CD8-positive, alpha-beta memory T cell (primary cell): ENCODE measurements around the gene FTO. TPM values are rescaled to one million over a fixed set of nuclear protein-coding genes. Genes with fewer than 3 reads are reported as not detected.

ENCODE experiments used
- CTCF ChIA-PET: fragments of 350-600 bp; sonication (Branson Sonifier 250); formaldehyde crosslinking; loops from one replicate; lab custom pipeline; 2021; ENCODE audit warnings: antibody characterized with exemption; lab: Charles Lee
- POLR2A ChIA-PET: fragments of 350-600 bp; sonication (Branson Sonifier 250); formaldehyde crosslinking; loops from one replicate; lab custom pipeline; 2021; ENCODE audit warnings: antibody characterized with exemption; lab: Charles Lee
- DNase-seq, 5 donors: peaks; one replicate each; pipeline versions ENCODE4 v3.0.0 to v3.0.0-alpha.2; 2020 to 2022; ENCODE audit warnings: mixed read lengths in 1 of 5
- H3K27ac ChIP-seq: one replicate; pipeline ENCODE4 v1.7.0; 2013; ENCODE audit warnings: low read depth, mild to moderate bottlenecking, low read length, moderate library complexity
- H3K27me3 ChIP-seq: 2 replicates; pipeline ENCODE4 v1.7.0; 2013; ENCODE audit warnings: low read length, mild to moderate bottlenecking; ENCODE audit not compliant: insufficient read depth, poor library complexity, severe bottlenecking
- H3K36me3 ChIP-seq: 2 replicates; pipeline ENCODE4 v1.7.0; 2013; ENCODE audit warnings: mild to moderate bottlenecking, low read length, moderate library complexity; ENCODE audit not compliant: insufficient read depth
- H3K4me1 ChIP-seq: 2 replicates; pipeline ENCODE4 v1.7.0; 2013; ENCODE audit warnings: mild to moderate bottlenecking, low read length, moderate library complexity; ENCODE audit not compliant: insufficient read depth
- H3K4me3 ChIP-seq: 2 replicates; pipeline ENCODE4 v1.7.0; 2013; ENCODE audit warnings: mild to moderate bottlenecking, low read length
- H3K9me3 ChIP-seq: 2 replicates; pipeline ENCODE4 v1.7.0; 2013; ENCODE audit warnings: mild to moderate bottlenecking, low read length
- H3K27ac Mint-ChIP-seq, 8 donors: one replicate each; pipeline ENCODE4 v1.8.0; 2020 to 2021; ENCODE audit warnings: mixed read lengths in 8 of 8, mild to moderate bottlenecking in 6 of 8, inconsistent platforms in 3 of 8, moderate library complexity in 3 of 8
- H3K27me3 Mint-ChIP-seq, 2 donors: one replicate each; pipeline ENCODE4 v1.8.0; 2020 to 2021; ENCODE audit warnings: mixed read lengths in 2 of 2, mild to moderate bottlenecking in 1 of 2, moderate library complexity in 1 of 2
- H3K36me3 Mint-ChIP-seq, 3 donors: one replicate each; pipeline ENCODE4 v1.8.0; 2020 to 2021; ENCODE audit warnings: mixed read lengths in 3 of 3, inconsistent platforms in 1 of 3, mild to moderate bottlenecking in 1 of 3
- H3K4me1 Mint-ChIP-seq, 3 donors: one replicate each; pipeline ENCODE4 v1.8.0; 2020 to 2021; ENCODE audit warnings: mixed read lengths in 3 of 3, inconsistent platforms in 1 of 3, mild to moderate bottlenecking in 1 of 3
- H3K4me3 Mint-ChIP-seq, 7 donors: one replicate each; pipeline ENCODE4 v1.8.0; 2020 to 2021; ENCODE audit warnings: mixed read lengths in 7 of 7, mild to moderate bottlenecking in 6 of 7, moderate library complexity in 4 of 7, inconsistent platforms in 2 of 7
- H3K9me3 Mint-ChIP-seq, 5 donors: one replicate each; pipeline ENCODE4 v1.8.0; 2020 to 2022; ENCODE audit warnings: mixed read lengths in 5 of 5, mild to moderate bottlenecking in 3 of 5, moderate library complexity in 2 of 5, inconsistent platforms in 1 of 5
- polyA plus RNA-seq: library from polyadenylated mRNA; unstranded; fragments of 300-500 nt; fragmentation: Illumina TruSeq; gene quantifications from one replicate; pipeline ENCODE4 v1.2.3, GENCODE V29; 2021
- total RNA-seq, 2 experiments: library from RNA; stranded (reverse); gene quantifications; one replicate each; pipeline ENCODE4 v1.2.3, GENCODE V29; 2021

FTO gene
- 10 to 100 TPM; 54.5 to 56.0 TPM for total RNA-seq
- polyA plus RNA-seq = 77.8 TPM

GRCh38 chr16:53703590-53704444 is at the start of gene FTO, which contains the start of gene RPGRIP1L:
FTO (plus strand) TSS chr16:53704156.
RPGRIP1L (minus strand) TSS chr16:53703859; CDS start chr16:53700723, 3,136 bp downstream.
- peaks cover 0 to 2% of the 10 kb centered on the region in 2 donors for H3K27me3 Mint-ChIP-seq
- Histone ChIP-seq H3K9me3 (no peaks in the 10 kb centered on the region), H3K27me3 (no peaks in the 10 kb centered on the region), H3K4me1 (peaks cover 16% of the 10 kb centered on the region), H3K36me3 (no peaks in the 10 kb centered on the region), H3K4me3 (peak within 1 kb of the TSS; percentile 92), H3K27ac (peak within 1 kb of the TSS; percentile 62)
- H3K36me3 Mint-ChIP-seq = peaks cover 4 to 17% (median 8%) of the 10 kb centered on the region in 3 donors
- peaks cover 39 to 52% (median 51%) of the 10 kb centered on the region in 3 donors for H3K4me1 Mint-ChIP-seq
- ChIA-PET POLR2A (interaction anchor here (0.6 kb wide), 1 partner anchor 21 kb away, joined by 3 read pairs; no protein-coding TSS in a partner anchor), CTCF (interaction anchor here (0.9 to 1.9 kb wide), 2 partner anchors 39 to 90 kb away, joined by 3 to 6 read pairs; no protein-coding TSS in a partner anchor)
- peak within 1 kb of the TSS; percentile 94 to 98 (median 97) for H3K4me3 Mint-ChIP-seq
- DNase-seq = peak; percentile 93 to 98 (median 95)
- H3K9me3 Mint-ChIP-seq = no peaks in the 10 kb centered on the region
- peak within 1 kb of the TSS; percentile 82 to 99 (median 96) for H3K27ac Mint-ChIP-seq

GRCh38 chr16:53654946-53655345 is 49.0 kb upstream of the FTO start:
- no peaks in the 10 kb centered on the region for H3K9me3 Mint-ChIP-seq
- H3K36me3 Mint-ChIP-seq = peaks cover 16 to 32% (median 26%) of the 10 kb centered on the region in 3 donors
- Histone ChIP-seq H3K36me3 (no peaks in the 10 kb centered on the region), H3K27me3 (no peaks in the 10 kb centered on the region), H3K4me3 (no peak overlapping the region), H3K27ac (no peak overlapping the region), H3K9me3 (no peaks in the 10 kb centered on the region), H3K4me1 (no peaks in the 10 kb centered on the region)
- DNase-seq = no peak
- POLR2A ChIA-PET = no interaction called here
- H3K27me3 Mint-ChIP-seq = no peaks in the 10 kb centered on the region
- H3K4me3 Mint-ChIP-seq = no peak overlapping the region
- no peaks in the 10 kb centered on the region for H3K4me1 Mint-ChIP-seq
- H3K27ac Mint-ChIP-seq = no peak overlapping the region
- CTCF ChIA-PET = no interaction called here

- POLR2A ChIA-PET = no interaction called here
- no peak for DNase-seq
- Mint-ChIP-seq H3K9me3 (no peaks in the 10 kb centered on the region), H3K36me3 (peaks cover 0 to 5% (median 4%) of the 10 kb centered on the region in 3 donors), H3K4me1 (peaks cover 0 to 5% (median 0%) of the 10 kb centered on the region in 3 donors), H3K4me3 (no peak overlapping the region), H3K27ac (no peak overlapping the region), H3K27me3 (no peaks in the 10 kb centered on the region)
- H3K36me3 ChIP-seq = no peaks in the 10 kb centered on the region
- CTCF ChIA-PET = no interaction called here
- no peaks in the 10 kb centered on the region for H3K27me3 ChIP-seq
- no peaks in the 10 kb centered on the region for H3K9me3 ChIP-seq
- H3K27ac ChIP-seq = no peak overlapping the region
- H3K4me1 ChIP-seq = no peaks in the 10 kb centered on the region
- H3K4me3 ChIP-seq = no peak overlapping the region
Observed at GRCh38 chr16:53662072-53662471, 41.9 kb upstream of the FTO start.

- no peak overlapping the region for H3K27ac ChIP-seq
- POLR2A ChIA-PET = no interaction called here
- H3K9me3 ChIP-seq = no peaks in the 10 kb centered on the region
- CTCF ChIA-PET = no interaction called here
- H3K4me1 Mint-ChIP-seq = peaks cover 0 to 5% (median 0%) of the 10 kb centered on the region in 3 donors
- no peak overlapping the region for H3K27ac Mint-ChIP-seq
- H3K36me3 ChIP-seq = no peaks in the 10 kb centered on the region
- no peaks in the 10 kb centered on the region for H3K9me3 Mint-ChIP-seq
- DNase-seq = no peak
- no peak overlapping the region for H3K4me3 Mint-ChIP-seq
- no peak overlapping the region for H3K4me3 ChIP-seq
- no peaks in the 10 kb centered on the region for H3K4me1 ChIP-seq
- peaks cover 0 to 5% (median 0%) of the 10 kb centered on the region in 3 donors for H3K36me3 Mint-ChIP-seq
- H3K27me3 ChIP-seq = no peaks in the 10 kb centered on the region
- H3K27me3 Mint-ChIP-seq = no peaks in the 10 kb centered on the region
Observed at GRCh38 chr16:53664724-53665345, 39.1 kb upstream of the FTO start.

GRCh38 chr16:53666786-53667415 is 37.1 kb upstream of the FTO start:
- Mint-ChIP-seq H3K4me1 (peaks cover 0 to 5% (median 0%) of the 10 kb centered on the region in 3 donors), H3K36me3 (peaks cover 0 to 5% (median 0%) of the 10 kb centered on the region in 3 donors), H3K27me3 (no peaks in the 10 kb centered on the region), H3K4me3 (no peak overlapping the region), H3K27ac (no peak overlapping the region), H3K9me3 (no peaks in the 10 kb centered on the region)
- Histone ChIP-seq H3K36me3 (no peaks in the 10 kb centered on the region), H3K27me3 (no peaks in the 10 kb centered on the region), H3K4me3 (no peak overlapping the region), H3K9me3 (no peaks in the 10 kb centered on the region), H3K4me1 (no peaks in the 10 kb centered on the region), H3K27ac (no peak overlapping the region)
- POLR2A ChIA-PET = no interaction called here
- DNase-seq = no peak
- CTCF ChIA-PET = no interaction called here

- Histone ChIP-seq H3K27ac (no peak overlapping the region), H3K4me1 (no peaks in the 10 kb centered on the region), H3K27me3 (no peaks in the 10 kb centered on the region), H3K4me3 (no peak overlapping the region), H3K9me3 (no peaks in the 10 kb centered on the region), H3K36me3 (no peaks in the 10 kb centered on the region)
- no peaks in the 10 kb centered on the region for H3K27me3 Mint-ChIP-seq
- H3K36me3 Mint-ChIP-seq = peaks cover 0 to 5% (median 0%) of the 10 kb centered on the region in 3 donors
- no peaks in the 10 kb centered on the region for H3K9me3 Mint-ChIP-seq
- ChIA-PET CTCF (no interaction called here), POLR2A (no interaction called here)
- H3K27ac Mint-ChIP-seq = no peak overlapping the region
- peaks cover 0 to 5% (median 0%) of the 10 kb centered on the region in 3 donors for H3K4me1 Mint-ChIP-seq
- no peak for DNase-seq
- no peak overlapping the region for H3K4me3 Mint-ChIP-seq
Observed at GRCh38 chr16:53668869-53669268, 35.1 kb upstream of the FTO start.

GRCh38 chr16:53672461-53672860 is 31.5 kb upstream of the FTO start:
- H3K4me3 Mint-ChIP-seq = no peak overlapping the region
- ChIA-PET CTCF (no interaction called here), POLR2A (no interaction called here)
- no peak overlapping the region for H3K27ac Mint-ChIP-seq
- H3K27me3 Mint-ChIP-seq = no peaks in the 10 kb centered on the region
- DNase-seq = no peak
- no peaks in the 10 kb centered on the region for H3K9me3 ChIP-seq
- no peaks in the 10 kb centered on the region for H3K36me3 ChIP-seq
- H3K36me3 Mint-ChIP-seq = peaks cover 0 to 2% (median 0%) of the 10 kb centered on the region in 3 donors
- H3K4me1 ChIP-seq = no peaks in the 10 kb centered on the region
- no peaks in the 10 kb centered on the region for H3K9me3 Mint-ChIP-seq
- H3K4me3 ChIP-seq = no peak overlapping the region
- no peak overlapping the region for H3K27ac ChIP-seq
- H3K27me3 ChIP-seq = no peaks in the 10 kb centered on the region
- H3K4me1 Mint-ChIP-seq = no peaks in the 10 kb centered on the region
